Left ventricle myocardium inferior (tissue), 1 donor: ENCODE measurements around the gene MFAP4. TPM values are rescaled to one million over a fixed set of nuclear protein-coding genes. Genes with fewer than 3 reads are reported as not detected.

Source experiments
- DNase-seq: peaks from one replicate; pipeline ENCODE4 v3.0.0-alpha.2; 2020
- H3K27ac ChIP-seq: fragments of 200-600 bp; replicated peaks from 2 replicates; pipeline ENCODE4 v1.8.0; 2021
- H3K27me3 ChIP-seq: fragments of 200-600 bp; 2 replicates; pipeline ENCODE4 v1.8.0; 2021; ENCODE audit warnings: low read depth
- H3K36me3 ChIP-seq: fragments of 200-600 bp; 2 replicates; pipeline ENCODE4 v1.8.0; 2021
- H3K4me1 ChIP-seq: fragments of 200-600 bp; 2 replicates; pipeline ENCODE4 v1.8.0; 2021
- H3K4me3 ChIP-seq: fragments of 200-600 bp; 2 replicates; pipeline ENCODE4 v1.8.0; 2021; ENCODE audit warnings: mild to moderate bottlenecking, moderate library complexity
- H3K9me3 ChIP-seq: fragments of 200-600 bp; replicated peaks from 2 replicates; pipeline ENCODE4 v1.8.0; 2021
- intact Hi-C: fragments of 100-400 bp; cut with micrococcal nuclease; formaldehyde crosslinking; loops from one replicate; pipeline ENCODE4 v1.11.0; 2022
- total RNA-seq: library from RNA; stranded (reverse); fragmentation: NEBNext Ultra II Directional; extraction: Animal tissue kit (Norgen Biotek cat#: 25700); gene quantifications from one replicate; pipeline ENCODE4 v1.2.1, GENCODE V29; 2021
- TF ChIP-seq, protein P1 (sequence below): fragments of 200-600 bp; IDR thresholded peaks from 2 replicates; pipeline ENCODE4 v1.8.0; 2021; ENCODE audit warnings: antibody characterized with exemption, mild to moderate bottlenecking, borderline replicate concordance
- donor health status: DM: no; HTN: yes; CAD: no; lungs with severe emphysema.

The MFAP4 gene
- total RNA-seq, 1 donor from 2014 or later: 65.6 TPM

DNA sequence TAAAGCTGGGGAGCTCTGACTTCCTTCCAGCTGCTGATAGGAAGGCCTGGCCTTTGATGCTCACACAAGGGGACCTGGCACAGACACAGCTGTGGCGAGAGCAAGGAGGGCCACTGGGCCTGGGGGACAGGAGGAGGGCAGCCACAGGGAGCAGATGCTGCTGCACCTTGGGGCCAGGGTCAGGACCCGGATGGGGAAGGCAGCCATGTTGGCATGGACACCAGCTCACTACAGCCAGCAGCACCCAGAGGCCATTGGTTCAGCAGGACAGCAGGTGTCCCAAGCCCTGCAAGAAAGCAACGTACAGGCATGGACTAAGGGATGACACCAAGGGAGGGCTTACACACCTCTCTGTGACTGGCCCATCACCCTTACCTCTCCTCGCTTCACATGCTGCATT lies 16.0 kb upstream of the MFAP4 start:
- Histone ChIP-seq H3K4me1 (peaks cover 18% of the 10 kb centered on the region), H3K27ac (no peak overlapping the region), H3K27me3 (no peaks in the 10 kb centered on the region), H3K36me3 (no peaks in the 10 kb centered on the region), H3K4me3 (no peak overlapping the region), H3K9me3 (no peaks in the 10 kb centered on the region)
- intact Hi-C loops: no loop called here
- DNase-seq: no peak
- TF ChIP-seq, protein P1, sequence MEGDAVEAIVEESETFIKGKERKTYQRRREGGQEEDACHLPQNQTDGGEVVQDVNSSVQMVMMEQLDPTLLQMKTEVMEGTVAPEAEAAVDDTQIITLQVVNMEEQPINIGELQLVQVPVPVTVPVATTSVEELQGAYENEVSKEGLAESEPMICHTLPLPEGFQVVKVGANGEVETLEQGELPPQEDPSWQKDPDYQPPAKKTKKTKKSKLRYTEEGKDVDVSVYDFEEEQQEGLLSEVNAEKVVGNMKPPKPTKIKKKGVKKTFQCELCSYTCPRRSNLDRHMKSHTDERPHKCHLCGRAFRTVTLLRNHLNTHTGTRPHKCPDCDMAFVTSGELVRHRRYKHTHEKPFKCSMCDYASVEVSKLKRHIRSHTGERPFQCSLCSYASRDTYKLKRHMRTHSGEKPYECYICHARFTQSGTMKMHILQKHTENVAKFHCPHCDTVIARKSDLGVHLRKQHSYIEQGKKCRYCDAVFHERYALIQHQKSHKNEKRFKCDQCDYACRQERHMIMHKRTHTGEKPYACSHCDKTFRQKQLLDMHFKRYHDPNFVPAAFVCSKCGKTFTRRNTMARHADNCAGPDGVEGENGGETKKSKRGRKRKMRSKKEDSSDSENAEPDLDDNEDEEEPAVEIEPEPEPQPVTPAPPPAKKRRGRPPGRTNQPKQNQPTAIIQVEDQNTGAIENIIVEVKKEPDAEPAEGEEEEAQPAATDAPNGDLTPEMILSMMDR: no peak

DNA sequence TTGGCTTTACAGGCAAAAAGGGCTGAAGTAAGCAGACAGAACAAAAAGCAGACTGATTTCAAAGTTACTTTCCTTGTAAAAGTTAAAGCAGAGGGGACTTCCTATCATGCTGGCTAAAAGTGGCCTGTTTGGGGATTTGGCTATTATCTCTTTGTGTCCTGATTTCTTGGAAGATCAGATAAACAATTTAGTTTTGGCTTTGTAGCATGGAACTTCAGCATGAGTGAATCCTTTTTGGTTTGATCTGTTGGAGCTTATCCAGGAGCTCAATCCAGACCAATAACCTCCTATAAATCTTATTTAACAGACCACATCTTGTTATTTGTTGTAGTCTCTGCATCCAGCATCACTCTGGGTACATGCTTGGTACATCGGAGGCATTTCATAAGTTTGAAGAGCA lies 15.2 kb upstream of the MFAP4 start:
- TF ChIP-seq, protein P1: no peak

DNA sequence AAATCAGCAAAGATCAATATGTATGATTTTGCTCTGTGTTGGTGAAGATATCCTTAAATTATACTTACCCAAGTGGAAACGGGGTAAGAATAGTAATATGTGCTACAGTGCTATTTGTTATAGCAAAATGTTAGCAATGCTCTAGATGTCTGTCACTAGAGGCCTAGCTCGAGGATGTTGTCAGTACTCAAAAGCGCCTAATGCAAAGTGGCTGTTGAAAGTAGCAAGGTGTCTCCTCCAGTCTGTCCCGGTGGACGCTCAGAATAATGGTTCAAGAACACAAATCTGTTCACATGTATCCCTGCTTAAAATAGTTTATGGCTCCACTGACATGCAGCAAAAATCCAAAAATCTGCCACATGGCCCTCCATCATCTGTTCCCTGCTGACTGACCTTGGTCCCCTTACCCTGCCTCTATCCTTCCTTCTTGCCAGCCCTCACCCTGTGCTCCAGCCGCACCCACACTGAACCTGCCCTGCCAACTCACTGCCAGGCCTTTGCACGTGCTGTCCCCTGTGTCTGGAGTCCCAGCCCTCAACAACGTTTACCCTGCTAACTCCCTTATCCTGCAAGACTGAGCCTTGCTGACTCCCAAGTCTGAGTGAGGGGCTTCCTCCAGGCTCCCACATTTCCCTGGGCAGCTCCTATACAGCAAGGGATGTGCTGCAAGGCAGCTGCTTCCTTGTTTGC lies 14.5 kb upstream of the MFAP4 start:
- TF ChIP-seq, protein P1: no peak
- no peak overlapping the region for H3K4me3 ChIP-seq
- no peaks in the 10 kb centered on the region for H3K27me3 ChIP-seq
- H3K9me3 ChIP-seq: no peaks in the 10 kb centered on the region
- peaks cover 23% of the 10 kb centered on the region for H3K4me1 ChIP-seq
- DNase-seq: no peak
- no peaks in the 10 kb centered on the region for H3K36me3 ChIP-seq
- H3K27ac ChIP-seq: no peak overlapping the region
- intact Hi-C loops: no loop called here

More for the DNA sequence above, 15.2 kb upstream of the MFAP4 start:
- H3K4me3 ChIP-seq: no peak overlapping the region
- no peaks in the 10 kb centered on the region for H3K9me3 ChIP-seq
- no peaks in the 10 kb centered on the region for H3K27me3 ChIP-seq
- H3K36me3 ChIP-seq: no peaks in the 10 kb centered on the region
- intact Hi-C loops: no loop called here
- peaks cover 23% of the 10 kb centered on the region for H3K4me1 ChIP-seq
- no peak for DNase-seq
- H3K27ac ChIP-seq: no peak overlapping the region

DNA sequence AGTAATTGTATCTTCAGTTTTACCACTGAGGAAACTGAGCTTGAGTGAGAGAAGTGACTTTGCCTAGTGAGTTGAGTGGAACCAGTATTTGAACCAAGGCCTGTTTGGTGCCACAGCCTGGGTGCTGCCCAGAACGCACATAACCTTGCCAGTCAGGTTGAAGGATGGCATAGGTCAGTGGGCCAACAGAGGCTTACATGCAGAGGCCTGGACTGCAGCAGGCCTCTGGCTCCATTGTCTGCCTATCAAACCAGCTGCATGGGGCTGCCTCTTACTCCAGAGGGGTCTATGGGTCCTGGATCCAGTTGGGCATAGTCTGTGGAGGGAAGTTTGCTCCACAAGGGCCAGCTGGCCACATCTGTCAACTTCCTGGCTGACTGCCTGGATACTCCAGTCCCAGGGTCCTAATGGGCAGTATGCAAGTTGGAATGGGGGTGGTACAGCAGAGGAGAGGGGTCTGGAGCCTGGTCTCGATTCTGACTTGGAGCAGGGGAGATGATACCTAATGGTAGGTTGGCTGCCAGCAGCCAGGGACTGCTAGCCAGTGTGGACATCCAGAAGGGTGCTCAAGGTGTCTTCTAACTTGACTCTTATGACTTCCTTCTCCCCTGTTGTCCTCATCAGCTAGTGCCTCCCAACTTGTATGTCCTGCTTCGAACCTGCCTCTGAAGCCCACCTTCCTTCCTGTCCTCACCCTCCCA lies 12.9 kb upstream of the MFAP4 start:
- no peak for DNase-seq

DNA sequence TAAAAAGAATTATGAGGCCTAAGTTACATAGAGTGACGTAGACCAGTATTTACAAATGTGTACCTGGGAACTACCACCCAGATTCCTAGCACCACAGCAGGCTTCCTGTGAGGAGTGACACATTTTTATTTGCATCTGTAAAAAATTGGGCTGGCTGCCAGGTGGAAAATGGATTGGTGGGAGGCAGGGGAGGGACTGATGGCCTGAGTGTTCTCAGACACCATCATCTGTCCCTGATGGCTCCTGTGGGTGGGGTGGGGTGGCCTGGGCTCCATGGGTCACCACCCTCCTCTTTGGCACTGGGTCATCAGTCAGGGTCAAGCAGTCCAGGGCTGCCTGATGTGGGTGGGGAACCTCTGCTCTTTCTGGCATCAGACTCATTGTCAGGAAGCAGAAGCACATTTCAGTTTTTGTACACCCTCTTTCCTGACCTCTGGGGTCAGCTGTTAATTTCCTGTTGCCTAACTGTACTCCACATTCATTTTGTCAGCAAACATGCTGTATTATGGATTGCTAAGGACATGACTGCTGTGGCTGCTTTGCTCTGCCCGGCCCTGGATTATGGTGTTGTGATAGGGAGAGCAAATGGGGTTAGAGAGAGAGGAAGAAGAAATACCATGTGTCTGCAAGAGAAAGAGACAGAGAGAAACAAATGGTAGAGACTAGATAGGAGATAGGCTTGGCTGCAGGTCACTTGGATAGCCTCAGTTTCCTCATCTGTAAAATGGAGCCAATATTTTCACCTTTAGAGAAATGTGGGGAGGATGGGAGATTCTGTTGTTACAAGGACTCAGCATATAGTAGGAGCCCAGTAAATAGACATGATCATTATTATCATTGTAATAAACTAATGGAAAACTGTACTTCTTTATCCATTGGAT lies 11.6 kb upstream of the MFAP4 start:
- H3K27me3 ChIP-seq: no peaks in the 10 kb centered on the region
- no peak overlapping the region for H3K4me3 ChIP-seq
- peak overlapping the region; percentile 64 for H3K27ac ChIP-seq
- no peaks in the 10 kb centered on the region for H3K36me3 ChIP-seq
- TF ChIP-seq, protein P1: no peak
- peaks cover 23% of the 10 kb centered on the region for H3K4me1 ChIP-seq
- H3K9me3 ChIP-seq: no peaks in the 10 kb centered on the region
- peak; percentile 68 for DNase-seq
- intact Hi-C loops: no loop called here

More for the DNA sequence above, 12.9 kb upstream of the MFAP4 start:
- no peak overlapping the region for H3K4me3 ChIP-seq
- no peak overlapping the region for H3K27ac ChIP-seq
- peaks cover 23% of the 10 kb centered on the region for H3K4me1 ChIP-seq
- TF ChIP-seq, protein P1: no peak
- H3K36me3 ChIP-seq: no peaks in the 10 kb centered on the region
- no peaks in the 10 kb centered on the region for H3K9me3 ChIP-seq
- intact Hi-C loops: no loop called here
- H3K27me3 ChIP-seq: no peaks in the 10 kb centered on the region
